IPS DF 19.7 (cell line): ENCODE measurements around the gene ZNF768.
A peak's percentile ranks its signal among the peaks of the same experiment; 100 is the strongest.
"Not testable (repeated sequence)": the region's sequence is repeated elsewhere in the genome, so short reads cannot be mapped to it uniquely, and the experiment has no call there.

Experiments
- DNase-seq: peaks from one replicate; pipeline ENCODE4 v3.0.0-alpha.2; 2013; ENCODE audit warnings: low read depth, low spot score

ZNF768 gene

DNA sequence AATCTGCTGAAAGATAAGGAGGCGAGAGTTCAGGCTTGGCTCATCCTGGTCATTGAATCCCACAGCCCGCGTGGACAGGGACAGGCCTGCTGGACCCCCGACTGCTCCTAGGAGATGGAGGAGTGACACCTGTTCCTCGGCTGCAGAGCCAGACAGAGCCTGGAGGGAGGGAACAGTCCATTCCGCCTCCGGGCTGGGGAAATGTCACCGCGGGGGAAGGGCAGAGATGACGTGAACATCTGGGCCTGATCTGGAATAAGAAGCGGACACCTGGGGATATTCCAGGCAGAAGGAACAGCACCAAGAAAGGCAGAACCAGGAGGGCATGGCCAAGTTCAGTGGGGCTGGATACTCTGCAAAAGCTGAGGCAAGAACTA is 6.8 kb upstream of the ZNF768 start:
- DNase-seq: no peak

DNA sequence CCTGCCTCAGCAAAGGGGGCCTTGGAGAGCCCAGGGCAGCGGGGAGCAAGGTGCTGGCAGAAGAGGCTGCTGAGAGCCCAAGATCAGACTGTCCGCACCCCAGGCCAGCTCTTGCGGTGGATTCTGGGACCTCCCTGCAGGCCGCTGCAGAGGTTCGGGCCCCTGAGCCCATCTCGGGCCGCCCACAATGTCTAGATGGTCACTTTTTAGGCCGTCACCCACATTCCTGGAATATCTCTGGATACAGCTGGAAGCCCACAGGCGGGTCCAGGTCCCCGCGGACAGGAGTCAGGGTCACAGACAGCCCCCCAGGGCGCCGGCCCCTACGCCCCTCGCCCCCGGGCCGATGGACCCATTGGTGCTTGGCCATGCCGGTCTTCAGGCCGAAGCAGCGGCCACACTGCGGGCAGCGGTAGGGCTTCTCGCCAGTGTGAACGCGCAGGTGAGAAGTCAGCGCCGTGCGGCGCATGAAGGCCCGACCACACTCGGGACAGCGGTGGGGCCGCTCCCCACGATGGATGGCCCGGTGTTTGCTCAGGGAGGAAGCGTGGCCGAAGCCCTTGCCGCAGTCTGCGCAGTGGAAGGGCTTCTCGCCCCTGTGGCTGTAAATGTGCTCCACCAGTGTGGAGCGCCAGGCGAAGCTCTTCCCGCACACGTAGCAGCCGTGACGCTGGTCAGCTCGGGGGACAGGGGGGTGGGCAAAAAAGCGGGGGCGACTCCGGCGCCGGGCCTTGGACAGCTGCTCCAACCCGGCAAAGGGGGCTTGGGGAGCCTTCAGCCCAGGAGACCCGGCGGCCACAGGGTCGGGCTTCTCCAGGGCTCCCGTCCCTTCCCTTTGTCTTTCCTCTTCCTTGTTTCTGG is 6.1 kb upstream of the ZNF768 start:
- DNase-seq: no peak

DNA sequence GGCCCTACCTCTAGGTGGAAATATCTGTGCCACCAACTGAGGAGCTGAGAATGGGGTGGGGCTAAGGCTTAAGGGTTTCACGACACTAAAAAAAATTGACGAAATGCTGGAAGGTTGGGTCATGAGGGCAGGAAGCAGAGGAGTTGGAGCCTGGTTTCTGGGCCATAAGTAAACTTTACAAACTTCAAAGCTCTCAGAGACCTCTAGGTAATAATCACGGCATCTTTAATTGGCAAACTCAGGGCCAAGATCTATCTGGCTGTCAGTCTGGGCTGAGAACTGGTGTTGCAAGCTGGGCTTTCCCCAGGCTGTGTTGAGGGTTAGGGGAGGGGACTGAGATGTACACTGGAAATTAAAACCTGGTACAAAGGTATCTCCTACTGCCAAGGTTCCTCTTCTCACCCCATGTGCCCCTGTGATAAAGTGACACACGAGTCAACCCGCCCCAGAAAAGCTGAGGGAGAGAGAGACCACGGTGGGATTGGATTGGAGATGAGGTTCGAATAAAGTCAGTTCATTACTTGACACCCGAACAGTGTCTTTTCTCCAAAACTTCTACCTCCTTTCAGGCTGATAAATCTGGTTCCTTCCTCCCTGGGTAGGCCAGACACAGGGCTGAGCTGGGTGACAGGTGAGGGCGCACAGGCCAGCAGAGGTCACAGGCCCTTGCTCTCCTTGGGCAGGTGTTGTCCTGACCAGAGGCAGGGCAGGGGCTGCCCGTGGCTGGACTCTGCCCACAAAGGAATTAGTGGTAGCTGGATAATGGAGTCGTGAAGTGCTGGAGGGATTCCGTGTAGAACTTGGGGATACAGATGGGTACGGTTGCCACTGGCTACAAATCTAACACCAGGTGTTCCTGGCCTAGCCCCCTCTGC is 4.0 kb upstream of the ZNF768 start:
- no peak for DNase-seq

DNA sequence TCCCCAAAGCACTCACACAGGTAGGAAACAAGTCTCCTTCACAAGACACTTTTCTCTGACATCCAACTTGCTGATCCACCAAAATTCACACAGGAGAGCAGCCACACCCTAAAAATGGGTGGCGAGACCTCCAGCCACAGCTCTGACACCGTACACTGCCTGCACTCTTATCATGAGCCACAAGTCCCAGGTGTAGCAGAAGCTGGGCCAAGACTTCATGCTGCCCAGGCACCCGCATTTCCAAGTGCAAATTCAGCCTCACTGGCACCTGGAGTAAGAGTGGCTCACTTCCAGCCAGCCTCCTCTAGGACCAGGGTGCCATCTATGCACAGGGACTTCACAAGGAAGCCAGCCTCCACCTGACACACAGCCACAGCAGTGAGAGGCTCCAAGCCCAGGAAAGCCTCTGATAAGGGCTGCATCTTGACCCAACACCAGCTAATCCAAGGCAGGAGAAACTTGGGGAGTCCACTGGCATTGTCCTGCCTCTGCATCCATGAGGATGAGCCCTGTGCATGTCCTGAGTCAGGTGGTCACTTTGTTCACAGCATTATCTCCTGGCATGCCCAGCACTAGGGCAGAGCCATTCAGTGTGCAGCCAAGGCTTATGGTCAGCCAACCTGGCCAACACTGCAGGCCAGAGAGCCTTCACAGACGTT is 2.6 kb upstream of the ZNF768 start:
- DNase-seq: no peak

DNA sequence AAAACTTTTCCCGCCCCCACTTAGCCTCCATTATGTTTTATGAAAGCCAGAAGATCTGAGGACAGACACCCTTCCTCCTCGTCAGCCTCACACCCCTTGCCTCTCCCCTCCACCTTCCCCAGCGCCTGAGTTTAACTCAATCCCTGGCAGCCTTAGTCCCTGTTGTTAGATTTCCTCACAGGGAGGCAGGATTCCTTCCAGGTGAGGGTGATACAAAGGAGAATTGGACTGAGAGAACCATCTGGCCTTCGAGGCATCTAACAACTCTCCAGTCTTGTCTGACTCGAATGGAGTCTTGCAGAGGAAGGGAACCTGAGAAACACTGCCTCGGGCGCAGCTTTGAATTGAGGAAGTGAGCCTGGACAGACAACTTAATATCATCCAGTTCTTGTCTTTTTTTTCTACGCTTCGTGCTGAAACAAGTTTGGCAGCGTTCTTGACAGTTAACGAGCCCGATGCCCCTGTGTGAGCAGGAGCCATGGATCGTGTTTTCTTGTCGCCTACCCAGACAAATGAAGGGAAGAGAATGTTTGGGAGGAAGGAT is 1.3 kb upstream of the ZNF768 start:
- DNase-seq: no peak

DNA sequence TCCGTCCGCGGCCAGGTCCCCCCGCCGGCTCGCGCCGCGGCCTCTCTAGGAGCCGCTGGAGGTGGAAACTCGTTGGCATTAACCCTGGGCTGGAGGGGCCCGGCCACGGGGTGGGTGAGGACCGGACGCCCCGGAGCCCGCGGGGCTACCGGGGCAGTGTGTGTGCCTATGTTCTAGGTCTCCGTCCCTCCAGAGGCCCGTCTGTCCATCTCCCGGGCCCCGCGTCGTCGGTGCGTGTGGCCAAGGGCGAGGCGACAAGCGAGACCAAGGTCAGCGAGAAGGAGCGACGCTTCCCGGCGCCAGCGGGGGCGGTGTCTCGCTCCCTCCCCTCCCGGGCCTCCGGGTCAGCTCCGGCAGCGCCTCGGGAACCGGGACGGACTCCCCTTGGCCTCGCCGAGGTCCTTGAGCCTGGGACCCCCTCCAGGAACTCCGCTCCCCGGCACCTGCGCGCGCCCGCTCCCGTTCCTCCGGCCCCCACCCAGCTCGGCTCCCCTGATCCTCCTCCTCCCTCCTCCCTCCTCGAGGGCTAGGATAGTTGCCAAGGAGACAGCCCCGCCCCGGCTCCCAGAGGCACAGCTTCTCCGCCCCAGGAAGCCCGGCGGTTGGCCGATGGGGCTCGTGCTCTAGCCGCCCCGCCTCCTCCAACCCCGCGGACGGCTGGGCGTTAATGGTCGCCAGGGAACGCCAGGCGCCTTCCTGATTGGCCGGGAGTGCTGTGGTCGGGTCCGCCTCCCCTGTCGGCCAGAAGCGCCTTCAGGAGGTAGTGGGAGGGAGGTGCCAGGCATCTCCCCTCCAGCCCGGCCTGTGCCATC is 663 bp upstream of the ZNF768 start:
- peak; percentile 92 for DNase-seq

DNA sequence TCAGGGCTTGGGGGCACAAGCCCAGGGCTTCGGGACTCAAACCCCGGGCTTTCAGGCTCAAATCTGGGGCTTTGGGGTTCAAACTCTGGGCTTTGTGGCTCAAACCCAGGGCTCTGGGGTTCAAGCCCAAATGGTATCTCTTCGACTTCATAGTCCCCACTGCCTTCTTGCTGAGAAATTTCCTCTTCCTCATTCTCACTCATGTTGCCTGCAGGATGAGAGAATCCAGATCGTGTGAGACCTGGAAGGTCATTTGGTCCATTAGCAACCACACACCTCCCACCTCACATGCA is 576 bp downstream of the ZNF768 start:
- DNase-seq: no peak

DNA sequence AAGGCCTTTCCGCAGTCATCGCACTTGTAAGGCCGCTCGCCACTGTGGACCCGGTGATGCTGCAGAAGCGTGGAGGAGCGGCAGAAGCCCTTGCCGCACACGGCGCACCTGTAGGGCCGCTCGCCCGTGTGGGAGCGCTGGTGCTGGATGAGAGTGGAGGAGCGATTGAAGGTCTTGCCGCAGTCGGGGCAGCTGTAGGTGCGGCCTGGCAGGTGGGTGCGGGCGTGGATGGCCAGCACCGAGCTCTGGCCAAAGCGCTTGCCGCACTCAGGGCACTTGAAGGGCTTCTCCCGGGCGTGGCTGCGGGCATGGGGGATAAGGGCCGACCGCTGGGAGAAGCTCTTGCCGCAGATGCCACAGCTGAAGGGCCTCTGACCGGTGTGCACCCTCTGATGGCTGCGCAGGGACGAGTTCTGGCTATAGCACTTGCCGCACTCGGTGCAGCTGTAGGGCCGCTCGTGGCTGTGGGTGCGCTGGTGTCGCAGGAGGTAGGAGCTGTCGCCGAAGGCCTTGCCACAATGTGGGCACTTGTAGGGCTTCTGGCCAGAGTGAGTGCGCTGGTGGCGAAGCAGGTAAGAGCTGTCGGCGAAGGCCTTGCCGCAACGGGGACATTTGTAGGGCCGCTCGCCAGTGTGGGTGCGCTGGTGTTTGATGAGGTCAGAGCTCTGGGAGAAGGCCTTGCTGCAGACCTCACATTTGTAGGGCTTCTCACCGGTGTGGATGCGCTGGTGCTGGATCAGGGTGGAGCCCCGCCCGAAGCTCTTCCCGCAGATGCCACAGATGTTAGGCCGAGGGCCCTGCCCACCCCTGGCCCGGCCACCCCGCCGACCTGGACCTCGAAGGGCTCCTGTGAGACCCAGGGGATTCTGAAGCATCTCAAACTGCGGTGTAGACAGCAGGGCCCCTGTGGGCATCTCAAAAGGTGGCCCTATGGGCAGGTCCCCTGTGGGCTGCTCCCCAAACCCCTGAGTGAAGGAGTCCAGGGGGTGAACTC is 1.5 kb downstream of the ZNF768 start:
- DNase-seq: no peak

DNA sequence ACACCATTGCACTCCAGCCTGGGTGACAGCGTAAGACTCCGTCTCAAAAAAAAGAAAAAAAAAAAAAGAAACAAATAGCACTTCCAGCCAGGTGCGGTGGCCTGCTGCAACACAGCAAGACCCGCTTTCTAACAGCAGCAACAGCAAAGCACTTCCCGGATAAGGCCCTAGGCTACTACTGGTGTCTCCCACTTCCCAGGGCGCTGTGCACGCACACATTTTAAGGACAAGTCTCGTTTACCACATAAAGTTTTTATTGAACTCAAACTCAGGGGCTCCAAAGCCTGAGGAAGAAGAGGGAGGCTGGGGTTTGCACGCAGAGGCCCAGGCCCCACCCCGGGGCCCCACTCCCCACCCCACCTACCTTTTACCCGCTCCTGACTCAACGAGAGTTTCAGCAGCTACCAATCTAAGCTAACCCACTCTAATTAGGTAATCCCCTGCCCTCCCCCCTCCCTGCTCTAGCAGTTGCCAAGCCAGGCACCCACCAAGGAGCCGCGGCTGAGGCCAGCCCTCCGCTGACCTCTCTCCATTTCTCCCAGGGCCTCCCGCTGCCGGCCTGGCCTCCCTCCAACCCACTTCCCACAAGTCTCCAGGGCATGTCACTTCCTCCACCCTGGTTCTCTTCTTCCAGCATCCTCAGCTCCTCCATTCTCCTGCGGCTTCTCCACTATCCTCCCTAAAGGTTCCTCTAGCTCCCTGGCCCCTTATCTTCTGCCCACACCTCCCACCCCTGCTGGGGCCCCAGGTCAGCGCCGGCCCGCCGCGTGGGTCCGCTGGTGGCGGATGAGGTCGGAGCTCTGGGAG is 2.4 kb downstream of the ZNF768 start:
- no peak for DNase-seq

DNA sequence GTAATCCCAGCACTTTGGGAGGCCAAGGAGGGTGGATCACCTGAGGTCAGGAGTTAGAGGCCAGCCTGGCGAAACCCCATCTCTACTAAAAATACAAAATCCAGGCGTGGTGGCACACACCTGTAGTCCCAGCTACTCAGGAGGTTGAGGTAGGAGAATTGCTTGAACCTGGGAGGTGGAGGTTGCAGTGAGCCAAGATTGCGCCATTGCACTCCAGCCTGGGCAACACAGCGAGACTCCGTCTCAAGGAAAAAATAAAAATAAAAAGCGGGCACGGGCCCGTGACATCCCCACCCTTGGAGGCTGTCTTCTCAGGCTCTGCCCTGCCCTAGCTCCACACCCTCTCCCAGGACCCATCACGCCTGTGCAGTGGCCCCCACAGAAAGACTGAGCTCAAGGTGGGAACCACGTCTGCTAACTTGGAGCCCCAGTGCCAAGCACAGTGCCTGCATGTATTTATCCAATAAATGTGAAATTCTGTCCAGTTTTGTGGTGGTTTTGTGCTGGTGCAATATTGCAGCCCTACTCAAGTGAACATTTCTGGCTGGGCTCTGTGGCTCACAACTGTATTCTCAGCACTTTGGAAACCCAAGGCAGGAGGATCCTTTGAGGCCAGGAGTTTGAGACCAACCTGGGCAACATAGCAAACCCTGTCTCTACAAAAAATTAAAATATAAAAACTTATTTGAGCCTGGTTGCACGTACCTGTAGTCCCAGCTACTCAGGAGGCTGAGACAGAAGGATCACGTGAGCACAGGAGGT is 3.5 kb downstream of the ZNF768 start:
- DNase-seq: not testable (repeated sequence)

DNA sequence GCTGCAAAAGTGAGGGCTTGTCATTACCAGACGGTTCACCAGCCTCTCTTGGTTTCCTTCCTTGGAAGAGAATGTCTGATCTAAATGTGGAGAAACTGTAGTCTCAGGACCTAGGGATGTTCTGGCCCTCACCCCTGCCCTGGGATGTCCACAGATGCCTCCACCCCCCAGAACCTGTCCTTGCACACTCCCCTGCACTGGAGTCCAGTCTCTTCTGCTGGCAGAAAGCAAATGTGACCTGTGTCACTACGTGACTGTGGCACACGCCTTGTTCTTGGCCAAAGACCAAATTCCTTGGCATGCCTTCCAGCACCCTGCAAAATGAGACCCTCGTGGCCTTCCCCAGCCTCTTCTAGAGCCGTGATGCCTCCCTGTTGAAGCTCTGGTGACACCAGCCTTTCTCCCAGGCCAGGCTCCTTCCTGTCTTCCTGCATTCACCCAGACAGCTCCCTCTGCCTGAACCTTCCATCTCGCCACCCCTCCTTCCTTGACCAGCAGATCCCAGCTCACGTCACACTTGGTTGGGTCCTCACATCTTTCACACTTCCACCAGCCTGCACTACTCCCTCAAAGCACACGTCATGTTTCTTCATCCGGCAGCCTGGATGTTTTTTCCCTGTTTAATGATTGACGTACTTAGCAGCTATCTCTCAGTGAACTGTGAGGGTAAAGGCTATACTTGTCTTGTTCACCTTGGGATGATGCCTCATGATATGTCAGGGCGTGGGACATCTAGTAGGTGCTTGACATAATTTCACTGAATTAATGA is 4.3 kb downstream of the ZNF768 start:
- no peak for DNase-seq

DNA sequence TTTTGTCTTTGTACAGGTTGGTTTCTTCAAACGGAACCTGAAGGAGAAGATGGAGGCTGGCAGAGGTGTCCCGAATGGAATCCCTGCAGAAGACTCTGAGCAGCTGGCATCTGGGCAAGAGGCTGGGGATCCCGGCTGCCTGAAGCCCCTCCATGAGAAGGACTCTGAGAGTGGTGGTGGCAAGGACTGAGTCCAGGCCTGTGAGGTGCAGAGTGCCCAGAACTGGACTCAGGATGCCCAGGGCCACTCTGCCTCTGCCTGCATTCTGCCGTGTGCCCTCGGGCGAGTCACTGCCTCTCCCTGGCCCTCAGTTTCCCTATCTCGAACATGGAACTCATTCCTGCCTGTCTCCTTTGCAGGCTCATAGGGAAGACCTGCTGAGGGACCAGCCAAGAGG is 4.9 kb downstream of the ZNF768 start:
- no peak for DNase-seq

DNA sequence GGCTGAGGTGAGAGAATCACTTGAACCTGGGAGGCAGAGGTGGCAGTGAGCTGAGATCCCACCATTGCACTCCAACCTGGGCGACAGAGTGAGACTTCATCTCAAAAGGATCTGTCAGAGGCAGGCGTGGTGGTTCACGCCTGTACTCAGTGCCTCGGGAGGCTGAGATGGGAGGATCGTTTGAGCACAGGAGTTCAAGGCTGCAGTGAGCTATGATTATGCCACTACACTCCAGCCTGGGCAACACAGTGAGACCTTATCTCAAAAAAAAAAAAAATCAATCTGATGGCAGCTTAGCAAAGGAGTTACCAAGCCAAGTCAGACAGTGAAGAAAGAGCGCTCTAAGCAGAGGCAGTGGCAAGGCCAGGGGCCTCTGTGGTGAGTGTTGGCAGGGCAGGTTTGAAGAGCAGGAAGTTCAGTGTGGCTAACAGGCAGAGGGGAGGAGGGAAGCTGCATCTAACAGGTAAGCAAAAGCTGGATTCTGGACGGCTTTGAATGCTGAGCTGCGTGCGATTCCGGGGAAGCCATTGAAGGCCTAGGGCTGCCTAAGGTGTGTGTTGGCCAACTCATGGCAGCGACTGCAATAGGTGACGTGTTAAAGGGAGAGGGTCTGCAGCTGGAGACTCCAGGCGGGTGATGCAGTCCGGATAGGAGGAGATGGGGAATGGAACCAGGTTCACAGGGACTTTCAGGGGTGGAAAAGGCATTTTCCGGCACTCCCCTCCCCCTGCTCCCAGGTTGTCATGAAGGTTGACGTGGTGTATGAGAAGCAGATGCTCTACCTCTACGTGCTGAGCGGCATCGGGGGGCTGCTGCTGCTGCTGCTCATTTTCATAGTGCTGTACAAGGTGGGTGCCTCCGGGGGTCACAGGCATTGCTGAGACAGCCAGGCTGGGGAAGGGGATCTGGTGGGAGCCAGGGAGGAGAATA is 7.0 kb downstream of the ZNF768 start:
- no peak for DNase-seq

DNA sequence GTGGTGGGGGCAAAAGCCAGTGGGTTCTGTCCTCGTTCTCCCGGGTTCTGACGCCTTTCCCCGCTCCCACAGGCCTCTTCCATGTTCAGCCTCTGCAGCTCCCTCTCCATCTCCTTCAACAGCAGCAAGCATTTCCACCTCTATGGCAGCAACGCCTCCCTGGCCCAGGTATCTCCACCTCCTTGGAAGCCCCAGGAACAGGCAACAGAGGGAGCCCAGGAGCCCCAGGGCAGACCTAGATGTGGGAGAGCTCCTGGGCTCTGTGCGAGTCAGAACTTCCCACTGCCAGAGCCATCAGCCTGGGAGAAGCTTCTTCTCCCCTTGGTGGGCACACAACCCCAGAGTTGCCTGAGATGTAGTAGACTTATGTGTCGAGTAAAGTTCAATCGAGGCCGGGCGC is 7.8 kb downstream of the ZNF768 start:
- no peak for DNase-seq

DNA sequence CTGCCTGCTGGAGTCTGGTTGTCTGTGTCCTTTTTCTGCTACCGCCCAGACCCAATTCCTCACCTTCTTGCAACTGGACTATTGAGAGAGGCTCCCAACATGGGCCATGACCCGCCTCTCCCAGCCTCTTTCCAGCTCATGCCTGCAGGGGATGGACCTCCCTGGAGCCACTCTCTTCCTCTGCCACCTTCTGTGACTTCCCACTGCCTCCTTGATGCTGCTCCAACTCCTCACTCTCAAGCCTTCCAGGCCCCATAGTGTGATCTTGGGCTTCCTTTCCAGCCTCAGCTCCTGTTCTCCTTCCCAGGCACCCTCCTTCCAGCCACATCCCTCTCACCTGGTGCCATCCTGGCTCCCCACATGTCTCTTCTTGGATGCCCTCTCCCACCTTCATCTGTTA is 11.1 kb downstream of the ZNF768 start:
- no peak for DNase-seq

DNA sequence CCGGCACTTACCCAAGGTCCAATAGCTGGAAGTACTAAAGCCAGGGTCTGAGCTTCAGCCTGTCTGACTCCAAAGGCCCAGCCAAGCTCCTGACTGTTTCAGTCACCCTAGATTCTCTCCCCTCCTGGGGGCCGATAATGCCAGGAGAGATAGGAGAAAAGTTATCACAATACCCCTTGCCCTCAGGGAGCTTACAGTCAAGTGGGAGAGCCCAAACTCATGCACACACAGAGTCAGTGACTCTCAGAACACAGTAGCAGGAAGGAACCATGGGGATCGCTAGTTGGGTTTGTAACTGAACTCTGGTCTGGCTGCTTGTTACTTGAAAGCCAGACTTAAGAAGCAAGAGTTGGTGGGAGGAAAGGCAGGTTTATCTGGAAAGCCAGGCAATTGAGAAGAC is 14.9 kb downstream of the ZNF768 start:
- DNase-seq: no peak
